Upper lobe of left lung (tissue), 6 donors: ENCODE results near the gene TICAM2. TPM values are rescaled to one million over a fixed set of nuclear protein-coding genes. Genes with fewer than 3 reads are reported as not detected.
A peak's percentile ranks its signal among the peaks of the same experiment; 100 is the strongest.

Experiments used
- ATAC-seq, 2 donors: fragments of 200-7000 bp; cut with Tn5 transposase; one replicate each; pipeline ENCODE4 v1.9.1; 2022; ENCODE audit warnings: mild to moderate bottlenecking in 2 of 2, moderate library complexity in 2 of 2; ENCODE audit not compliant: low FRiP score in 2 of 2
- DNase-seq, 2 donors: peaks; one replicate each; pipeline ENCODE4 v3.0.0-alpha.2; 2019 to 2020
- H3K27ac ChIP-seq, 4 donors: fragments of 200-600 bp; sonication (generic); one replicate each; pipeline ENCODE4 v1.5.1; 2016 to 2019
- H3K27me3 ChIP-seq, 4 donors: fragments of 200-600 bp; sonication (generic); one replicate each; pipeline ENCODE4 v1.5.1; 2017 to 2019
- H3K36me3 ChIP-seq, 4 donors: fragments of 200-600 bp; sonication (generic); one replicate each; pipeline ENCODE4 v1.5.1; 2016 to 2019
- H3K4me1 ChIP-seq, 4 donors: fragments of 200-600 bp; sonication (generic); one replicate each; pipeline ENCODE4 v1.5.1; 2018 to 2019
- H3K4me3 ChIP-seq, 4 donors: fragments of 200-600 bp; sonication (generic); one replicate each; pipeline ENCODE4 v1.5.1; 2017 to 2019; ENCODE audit warnings: mild to moderate bottlenecking in 2 of 4, moderate library complexity in 1 of 4
- H3K9me3 ChIP-seq, 4 donors: fragments of 200-600 bp; sonication (generic); one replicate each; pipeline ENCODE4 v1.5.1; 2018 to 2019
- EP300 ChIP-seq, 4 donors: sonication (generic); formaldehyde crosslinking; IDR thresholded peaks; one replicate each; pipeline ENCODE4 v1.5.1; 2017; ENCODE audit warnings: antibody characterized with exemption in 4 of 4, control low read depth in 2 of 4
- POLR2A ChIP-seq, 4 donors: fragments of 450-650 bp; IDR thresholded peaks; one replicate each; pipeline ENCODE4 v1.5.1; 2016 to 2017; ENCODE audit warnings: antibody characterized with exemption in 4 of 4, mild to moderate bottlenecking in 2 of 4
- POLR2AphosphoS5 ChIP-seq, 2 donors: sonication (generic); formaldehyde crosslinking; IDR thresholded peaks; one replicate each; pipeline ENCODE4 v1.5.1; 2017; ENCODE audit warnings: antibody characterized with exemption in 2 of 2
- WGBS, 2 donors: methylation state at CpG; one replicate each; pipeline ENCODE4 v1.1.5; 2017 to 2018; 5-methylcytosine and 5-hydroxymethylcytosine counted together
- total RNA-seq, 6 donors: library from RNA; depleted of rRNA in 4 of 6; stranded (reverse); fragments of >200 nt in 4 of 6; gene quantifications; one replicate each; pipeline versions ENCODE4 v1.1.0 to v1.2.1, GENCODE V29; 2016 to 2021
- TF ChIP-seq, protein P1 (sequence below), 6 experiments: fragments of 450-650 bp in 4 of 6; fragments of 200-600 bp in 2 of 6; sonication (generic) in 2 of 6; IDR thresholded peaks; one replicate each; pipeline ENCODE4 v1.5.1; 2016 to 2019; ENCODE audit warnings: antibody characterized with exemption in 6 of 6
- donor health status: DM: no; HTN: no; CAD: no; lungs with moderate emphysema.
- donor health status: DM: no; HTN: yes; CAD: no; lungs with severe emphysema.

Gene TICAM2
- total RNA-seq, 6 donors from 2014 or later, result 0.30 to 6.7 (median 1.8) TPM

DNA sequence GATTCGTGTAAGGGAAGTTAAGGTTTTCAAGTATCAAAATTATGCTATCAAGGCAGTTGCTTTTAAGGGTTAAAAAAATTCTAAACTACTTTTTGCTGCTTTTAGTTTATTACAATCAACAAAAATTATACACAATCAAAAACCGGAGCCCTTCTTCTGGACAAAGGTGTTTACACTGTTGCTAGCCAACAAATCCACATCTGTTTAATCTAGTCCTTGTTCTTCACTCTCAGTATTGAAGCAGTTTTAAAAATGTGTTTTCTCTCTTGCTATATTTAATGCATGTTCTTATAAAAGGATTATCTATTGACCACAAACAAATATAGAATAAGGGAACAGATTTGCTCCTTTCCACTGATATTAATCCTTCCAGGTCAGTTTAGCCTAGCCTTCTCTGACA lies 60.2 kb downstream of the TICAM2 start:
- Histone ChIP-seq H3K4me3 (peak overlapping the region; percentile 8 to 90 (median 82)), H3K4me1 (peaks cover 38 to 59% (median 44%) of the 10 kb centered on the region in 4 donors), H3K27me3 (no peaks in the 10 kb centered on the region), H3K36me3 (peaks cover 0 to 13% (median 0%) of the 10 kb centered on the region in 4 donors), H3K9me3 (peaks cover 0 to 9% (median 5%) of the 10 kb centered on the region in 4 donors), H3K27ac (peak overlapping the region in 3 of 4 donors; percentile 94 to 99 (median 99))
- no peak for TF ChIP-seq EP300 (IDR thresholded peaks at IDR 0.05)
- no peak for TF ChIP-seq POLR2A (IDR thresholded peaks at IDR 0.05)
- TF ChIP-seq POLR2AphosphoS5 (IDR thresholded peaks at IDR 0.05), result no peak
- TF ChIP-seq, protein P1, sequence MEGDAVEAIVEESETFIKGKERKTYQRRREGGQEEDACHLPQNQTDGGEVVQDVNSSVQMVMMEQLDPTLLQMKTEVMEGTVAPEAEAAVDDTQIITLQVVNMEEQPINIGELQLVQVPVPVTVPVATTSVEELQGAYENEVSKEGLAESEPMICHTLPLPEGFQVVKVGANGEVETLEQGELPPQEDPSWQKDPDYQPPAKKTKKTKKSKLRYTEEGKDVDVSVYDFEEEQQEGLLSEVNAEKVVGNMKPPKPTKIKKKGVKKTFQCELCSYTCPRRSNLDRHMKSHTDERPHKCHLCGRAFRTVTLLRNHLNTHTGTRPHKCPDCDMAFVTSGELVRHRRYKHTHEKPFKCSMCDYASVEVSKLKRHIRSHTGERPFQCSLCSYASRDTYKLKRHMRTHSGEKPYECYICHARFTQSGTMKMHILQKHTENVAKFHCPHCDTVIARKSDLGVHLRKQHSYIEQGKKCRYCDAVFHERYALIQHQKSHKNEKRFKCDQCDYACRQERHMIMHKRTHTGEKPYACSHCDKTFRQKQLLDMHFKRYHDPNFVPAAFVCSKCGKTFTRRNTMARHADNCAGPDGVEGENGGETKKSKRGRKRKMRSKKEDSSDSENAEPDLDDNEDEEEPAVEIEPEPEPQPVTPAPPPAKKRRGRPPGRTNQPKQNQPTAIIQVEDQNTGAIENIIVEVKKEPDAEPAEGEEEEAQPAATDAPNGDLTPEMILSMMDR (IDR thresholded peaks at IDR 0.05), result no peak
- ATAC-seq (no peak), DNase-seq (no peak)
- WGBS, 2 donors, result 10 to 27% methylated on average over 2 of the region's 2 CpGs

DNA sequence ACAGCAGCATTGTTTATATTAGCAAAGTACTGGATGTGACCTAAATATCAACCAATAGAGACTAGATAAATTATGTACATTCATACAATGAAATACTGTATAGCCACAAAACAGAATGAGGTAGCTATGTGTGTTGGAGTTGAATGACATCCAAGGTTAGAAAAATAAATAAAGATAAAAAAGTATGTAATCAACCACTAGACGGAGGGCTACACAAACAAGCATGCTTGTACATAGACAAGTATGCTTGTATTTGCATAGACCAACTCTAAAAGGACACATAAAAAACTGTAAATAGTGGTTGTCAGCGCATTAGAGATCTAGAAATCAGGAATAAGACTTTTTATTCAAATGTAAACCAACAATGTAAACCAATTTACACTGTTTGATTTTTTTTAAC lies 60.7 kb downstream of the TICAM2 start:
- peaks cover 38 to 63% (median 47%) of the 10 kb centered on the region in 4 donors for H3K4me1 ChIP-seq
- no peaks in the 10 kb centered on the region for H3K27me3 ChIP-seq
- peak overlapping the region in 3 of 4 donors; percentile 94 to 99 (median 99) for H3K27ac ChIP-seq

DNA sequence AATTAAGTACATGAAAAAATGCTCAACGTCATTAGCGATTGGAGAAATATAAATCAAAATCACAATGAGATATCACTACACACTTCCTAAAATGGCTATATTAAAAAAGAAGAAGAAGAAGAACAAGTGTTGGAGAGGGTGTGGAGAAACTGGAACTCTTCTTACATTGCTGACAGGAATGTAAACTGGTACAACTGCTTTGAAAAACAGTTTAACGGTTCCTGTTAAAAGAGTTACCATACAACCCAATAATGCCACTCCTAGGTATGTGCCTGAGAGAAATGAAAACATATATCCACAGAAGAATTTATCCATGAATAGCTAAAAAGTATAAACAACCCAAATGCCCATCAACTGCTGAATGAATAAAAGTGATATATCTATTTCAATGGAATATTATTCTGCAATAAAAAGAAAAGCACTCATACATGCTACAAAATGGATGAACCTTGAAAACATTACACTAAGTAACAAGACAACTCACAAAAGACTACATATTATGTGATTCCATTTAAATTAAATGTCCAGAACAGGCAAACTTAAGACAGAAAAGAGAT lies 66.7 kb downstream of the TICAM2 start:
- H3K9me3 ChIP-seq, result no peaks in the 10 kb centered on the region
- WGBS, 2 donors, result 81 to 88% methylated on average over 3 of the region's 3 CpGs
- DNase-seq (no peak), ATAC-seq (no peak)
- no peak overlapping the region for H3K27ac ChIP-seq
- TF ChIP-seq EP300 (IDR thresholded peaks at IDR 0.05) (no peak), POLR2A (IDR thresholded peaks at IDR 0.05) (no peak), POLR2AphosphoS5 (IDR thresholded peaks at IDR 0.05) (no peak)
- TF ChIP-seq, protein P1 (IDR thresholded peaks at IDR 0.05), result no peak
- H3K4me3 ChIP-seq, result no peak overlapping the region
- no peaks in the 10 kb centered on the region for H3K27me3 ChIP-seq
- H3K4me1 ChIP-seq, result peaks cover 50 to 80% (median 68%) of the 10 kb centered on the region in 4 donors
- H3K36me3 ChIP-seq, result peaks cover 0 to 24% (median 0%) of the 10 kb centered on the region in 4 donors

More for the DNA sequence above, 60.7 kb downstream of the TICAM2 start:
- H3K4me3 ChIP-seq, result peak overlapping the region; percentile 8 to 90 (median 82)
- no peak for ATAC-seq
- no peak for TF ChIP-seq POLR2AphosphoS5 (IDR thresholded peaks at IDR 0.05)
- no peak for TF ChIP-seq EP300 (IDR thresholded peaks at IDR 0.05)
- TF ChIP-seq, protein P1 (IDR thresholded peaks at IDR 0.05), result no peak
- no peak for TF ChIP-seq POLR2A (IDR thresholded peaks at IDR 0.05)
- WGBS, 2 donors, result 29 to 39% methylated on average over 2 of the region's 2 CpGs
- DNase-seq, result no peak
- peaks cover 0 to 8% (median 5%) of the 10 kb centered on the region in 4 donors for H3K9me3 ChIP-seq
- peaks cover 0 to 13% (median 0%) of the 10 kb centered on the region in 4 donors for H3K36me3 ChIP-seq

DNA sequence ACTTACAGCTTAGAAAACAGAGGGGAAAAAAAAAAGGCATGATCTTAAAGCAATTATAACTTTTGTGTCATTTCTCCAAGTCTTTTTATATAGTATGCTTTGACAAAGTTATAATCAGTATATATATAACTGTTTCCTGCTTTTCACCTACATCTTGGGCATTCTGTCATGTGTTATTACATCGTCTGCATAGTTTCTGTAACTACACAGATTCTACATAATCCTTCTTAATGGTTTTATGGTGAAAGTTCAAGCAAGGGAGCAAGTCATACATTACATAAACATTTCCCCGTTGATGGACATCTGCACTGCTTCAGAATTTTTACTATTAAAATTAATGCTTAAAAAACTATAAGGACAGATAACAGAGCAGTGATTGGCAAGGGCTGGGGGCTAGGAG lies 69.8 kb downstream of the TICAM2 start:
- ATAC-seq, result no peak
- H3K36me3 ChIP-seq, result peaks cover 0 to 17% (median 0%) of the 10 kb centered on the region in 4 donors
- no peak for DNase-seq
- no peak overlapping the region for H3K27ac ChIP-seq
- H3K4me3 ChIP-seq, result no peak overlapping the region
- 33 to 39% methylated on average over 2 of the region's 2 CpGs for WGBS, 2 donors
- no peaks in the 10 kb centered on the region for H3K9me3 ChIP-seq
- H3K27me3 ChIP-seq, result no peaks in the 10 kb centered on the region
- H3K4me1 ChIP-seq, result peaks cover 28 to 72% (median 48%) of the 10 kb centered on the region in 4 donors
- TF ChIP-seq, protein P1 (IDR thresholded peaks at IDR 0.05), result no peak
- no peak for TF ChIP-seq POLR2A (IDR thresholded peaks at IDR 0.05)
- TF ChIP-seq EP300 (IDR thresholded peaks at IDR 0.05), result no peak
- TF ChIP-seq POLR2AphosphoS5 (IDR thresholded peaks at IDR 0.05), result no peak
